Measurements from ENCODE around the gene SHISA8.

The SHISA8 gene

DNA sequence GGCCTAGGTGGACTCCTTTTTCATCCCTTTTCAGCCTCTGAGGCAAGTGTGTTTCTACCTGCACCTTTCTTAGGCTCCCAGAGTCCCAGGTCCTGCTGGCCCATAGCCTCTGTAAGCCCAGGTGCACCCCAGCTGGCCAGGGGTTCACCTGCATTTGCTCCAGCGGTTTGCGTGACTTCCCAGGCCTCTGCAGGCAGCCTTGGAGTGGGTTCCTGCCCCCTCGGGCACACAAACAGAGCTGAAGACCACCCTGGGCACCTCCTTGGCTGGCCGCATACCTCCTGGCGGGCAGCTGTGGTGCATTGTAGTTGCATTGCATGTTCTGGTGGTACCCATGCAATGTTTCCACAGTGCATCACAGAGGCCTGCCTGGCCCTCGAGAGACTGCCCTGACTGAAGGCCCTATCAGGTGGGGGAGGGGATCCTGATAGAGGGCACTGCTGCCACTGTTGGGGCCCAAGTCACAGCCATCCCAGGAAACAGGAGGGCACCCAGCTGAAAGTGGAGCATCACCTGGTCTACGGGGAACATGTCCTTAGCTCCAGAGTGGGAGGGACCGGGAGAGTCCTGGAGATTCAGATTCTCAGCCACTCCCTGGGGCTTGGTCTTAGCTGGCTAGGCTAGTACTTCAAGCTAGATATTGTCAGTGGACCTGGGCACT lies 14.1 kb downstream of the SHISA8 start:
- no peak overlapping the region for H3K9ac ChIP-seq (ENCODE audit: low read depth, low read length)
- H3K4me3 ChIP-seq (ENCODE audit: low read depth, low read length): no peak overlapping the region
- no peaks in the 10 kb centered on the region for H3K27me3 ChIP-seq (ENCODE audit: control insufficient read depth, insufficient read depth, low read length)
- no peaks in the 10 kb centered on the region for H3K9me3 ChIP-seq (ENCODE audit: control insufficient read depth, insufficient read depth, low read length)
- H3K36me3 ChIP-seq (ENCODE audit: control insufficient read depth, insufficient read depth, low read length): peaks cover 80% of the 10 kb centered on the region
- H3K4me1 ChIP-seq (ENCODE audit: control insufficient read depth, insufficient read depth, low read length): no peaks in the 10 kb centered on the region

DNA sequence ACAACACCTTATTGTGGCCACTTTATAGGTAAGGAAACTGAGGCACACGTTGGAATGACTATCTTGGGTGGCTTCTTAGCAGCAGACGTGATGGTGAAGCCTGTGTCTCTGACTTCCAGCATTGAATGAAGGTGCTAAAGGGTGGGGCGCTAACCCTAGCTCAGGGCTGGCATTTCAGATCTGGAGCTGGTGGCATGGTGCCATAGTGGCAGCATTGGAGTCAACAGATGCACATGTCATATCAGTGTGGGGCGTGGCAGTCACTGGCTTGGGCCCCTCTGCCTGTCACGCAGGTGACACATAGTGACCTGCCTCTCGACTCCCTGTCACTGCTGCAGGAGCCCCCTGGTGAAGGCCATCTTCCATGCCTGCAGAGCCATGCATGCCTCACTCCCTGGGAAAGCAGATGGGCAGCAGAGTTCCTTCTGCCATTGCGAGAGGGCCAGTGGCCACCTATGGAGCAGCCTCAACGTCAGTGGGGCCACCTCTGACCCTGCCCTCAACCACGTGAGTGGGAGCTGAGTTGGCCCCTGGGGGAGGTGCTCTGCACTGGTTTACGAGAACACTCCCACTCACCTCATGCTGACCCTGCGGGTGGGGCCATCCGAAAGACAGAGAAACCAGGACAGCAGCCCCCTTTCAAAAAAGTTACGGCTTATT lies 14.8 kb downstream of the SHISA8 start:
- Histone ChIP-seq H3K9ac (ENCODE audit: low read depth, low read length) (no peak overlapping the region), H3K36me3 (ENCODE audit: control insufficient read depth, insufficient read depth, low read length) (peaks cover 78% of the 10 kb centered on the region), H3K9me3 (ENCODE audit: control insufficient read depth, insufficient read depth, low read length) (no peaks in the 10 kb centered on the region), H3K27me3 (ENCODE audit: control insufficient read depth, insufficient read depth, low read length) (no peaks in the 10 kb centered on the region), H3K4me1 (ENCODE audit: control insufficient read depth, insufficient read depth, low read length) (no peaks in the 10 kb centered on the region), H3K4me3 (ENCODE audit: low read depth, low read length) (no peak overlapping the region)

DNA sequence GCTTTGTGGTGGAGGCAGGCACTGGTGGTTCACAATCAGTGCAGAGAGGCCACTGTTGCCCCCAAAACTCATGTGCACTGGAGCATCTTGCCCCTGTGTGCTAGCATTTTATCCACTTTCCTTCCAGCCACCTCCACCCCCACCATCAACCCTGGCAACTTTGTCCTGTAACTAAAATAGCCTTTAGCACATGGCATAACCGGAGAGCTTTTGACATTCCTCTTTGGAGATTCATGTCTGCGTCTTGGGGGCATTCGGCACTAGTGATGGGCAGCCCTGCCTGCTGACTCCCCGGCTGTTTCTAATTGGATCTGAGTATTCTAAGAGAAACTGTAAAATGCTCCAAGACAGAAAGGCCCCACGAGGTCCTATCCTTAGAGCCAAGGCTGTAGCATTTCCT lies 15.8 kb downstream of the SHISA8 start:
- H3K36me3 ChIP-seq (ENCODE audit: control insufficient read depth, insufficient read depth, low read length): peaks cover 68% of the 10 kb centered on the region
- H3K4me1 ChIP-seq (ENCODE audit: control insufficient read depth, insufficient read depth, low read length): no peaks in the 10 kb centered on the region
- H3K4me3 ChIP-seq (ENCODE audit: low read depth, low read length): no peak overlapping the region
- H3K9me3 ChIP-seq (ENCODE audit: control insufficient read depth, insufficient read depth, low read length): no peaks in the 10 kb centered on the region
- H3K27me3 ChIP-seq (ENCODE audit: control insufficient read depth, insufficient read depth, low read length): no peaks in the 10 kb centered on the region
- H3K9ac ChIP-seq (ENCODE audit: low read depth, low read length): no peak overlapping the region

DNA sequence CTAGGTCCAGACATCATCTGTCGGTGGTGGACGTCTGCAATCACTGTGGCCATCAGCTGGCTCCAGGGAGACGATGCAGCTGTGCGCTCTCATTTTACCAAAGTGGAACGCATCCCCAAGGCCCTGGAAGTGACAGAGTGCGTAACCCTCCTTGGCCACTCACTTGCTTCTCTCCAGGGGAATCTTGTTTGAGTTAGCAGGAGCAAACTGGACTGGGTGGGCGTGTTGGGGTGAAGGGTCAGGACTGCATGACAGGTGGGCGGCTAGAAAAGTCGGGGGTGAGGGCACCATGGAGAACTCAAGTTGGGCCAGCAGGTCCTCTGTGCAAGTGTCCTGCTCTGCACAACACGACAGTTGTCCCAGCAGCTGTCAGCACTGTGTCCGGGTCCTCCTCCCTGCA lies 16.2 kb downstream of the SHISA8 start:
- H3K4me1 ChIP-seq (ENCODE audit: control insufficient read depth, insufficient read depth, low read length): no peaks in the 10 kb centered on the region
- no peaks in the 10 kb centered on the region for H3K27me3 ChIP-seq (ENCODE audit: control insufficient read depth, insufficient read depth, low read length)
- no peak overlapping the region for H3K4me3 ChIP-seq (ENCODE audit: low read depth, low read length)
- peaks cover 67% of the 10 kb centered on the region for H3K36me3 ChIP-seq (ENCODE audit: control insufficient read depth, insufficient read depth, low read length)
- H3K9ac ChIP-seq (ENCODE audit: low read depth, low read length): no peak overlapping the region
- no peaks in the 10 kb centered on the region for H3K9me3 ChIP-seq (ENCODE audit: control insufficient read depth, insufficient read depth, low read length)

DNA sequence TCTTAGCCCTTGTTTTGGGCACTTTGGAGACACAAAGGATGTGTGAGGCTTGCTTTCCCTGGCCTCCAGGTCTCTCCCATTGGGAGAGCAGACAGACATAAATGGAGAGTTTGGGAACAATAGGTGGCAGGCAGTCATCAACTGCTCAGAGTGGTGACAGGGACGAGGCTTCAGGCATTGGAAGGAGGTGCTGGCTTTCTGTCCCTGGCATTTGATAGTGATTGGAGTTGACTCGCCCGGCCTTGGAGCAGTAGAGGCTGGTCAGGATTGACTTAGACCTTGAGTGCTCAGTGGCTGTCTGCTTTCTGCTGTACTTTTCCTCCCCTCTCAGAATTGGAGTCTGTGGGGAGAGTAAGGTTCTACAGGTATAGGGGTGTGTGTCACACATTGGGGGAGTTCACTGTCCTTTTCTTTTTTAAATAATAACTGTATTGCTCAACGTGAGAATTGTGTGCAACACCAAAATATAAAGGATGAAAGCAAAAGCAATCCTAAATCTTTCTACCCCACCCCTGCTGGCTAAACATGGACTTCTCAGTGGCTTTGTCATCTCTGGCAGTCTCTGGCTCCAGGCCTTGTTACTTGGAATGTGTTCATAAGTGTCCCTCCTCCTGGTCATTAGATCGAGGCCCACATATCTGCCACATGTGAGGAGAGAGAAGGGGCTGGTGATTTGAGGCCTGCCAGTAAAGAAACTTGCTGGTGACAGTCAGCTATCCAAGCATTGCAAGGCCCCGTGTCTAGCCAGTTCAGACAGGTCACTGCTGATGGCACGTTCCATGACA lies 21.1 kb downstream of the SHISA8 start:
- H3K9me3 ChIP-seq (ENCODE audit: control insufficient read depth, insufficient read depth, low read length): no peaks in the 10 kb centered on the region
- no peaks in the 10 kb centered on the region for H3K4me1 ChIP-seq (ENCODE audit: control insufficient read depth, insufficient read depth, low read length)
- H3K36me3 ChIP-seq (ENCODE audit: control insufficient read depth, insufficient read depth, low read length): peaks cover 34% of the 10 kb centered on the region
- H3K4me3 ChIP-seq (ENCODE audit: low read depth, low read length): no peak overlapping the region
- no peaks in the 10 kb centered on the region for H3K27me3 ChIP-seq (ENCODE audit: control insufficient read depth, insufficient read depth, low read length)
- no peak overlapping the region for H3K9ac ChIP-seq (ENCODE audit: low read depth, low read length)

DNA sequence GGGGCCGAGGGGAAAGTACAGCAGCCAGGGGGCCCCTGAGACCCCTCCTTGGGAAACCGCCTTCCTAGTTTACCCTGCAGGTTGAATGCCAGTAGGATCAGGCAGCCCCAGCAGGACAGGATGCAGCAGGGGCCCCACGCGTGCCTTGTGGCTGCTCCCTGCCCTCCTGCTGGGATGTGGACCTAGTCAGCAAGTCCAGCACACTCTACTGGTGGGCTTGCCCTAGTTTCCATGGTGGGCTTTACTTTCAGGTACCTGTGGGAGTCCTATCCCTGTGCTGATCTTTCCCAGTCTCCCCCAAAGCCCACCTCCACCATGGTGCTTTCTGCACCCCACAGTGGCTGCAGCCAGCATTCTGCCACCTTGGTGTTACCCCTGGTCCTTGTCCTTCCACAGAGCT lies 22.2 kb downstream of the SHISA8 start:
- Histone ChIP-seq H3K9me3 (ENCODE audit: control insufficient read depth, insufficient read depth, low read length) (no peaks in the 10 kb centered on the region), H3K27me3 (ENCODE audit: control insufficient read depth, insufficient read depth, low read length) (no peaks in the 10 kb centered on the region), H3K36me3 (ENCODE audit: control insufficient read depth, insufficient read depth, low read length) (peaks cover 33% of the 10 kb centered on the region), H3K4me1 (ENCODE audit: control insufficient read depth, insufficient read depth, low read length) (no peaks in the 10 kb centered on the region), H3K9ac (ENCODE audit: low read depth, low read length) (no peak overlapping the region), H3K4me3 (ENCODE audit: low read depth, low read length) (no peak overlapping the region)

DNA sequence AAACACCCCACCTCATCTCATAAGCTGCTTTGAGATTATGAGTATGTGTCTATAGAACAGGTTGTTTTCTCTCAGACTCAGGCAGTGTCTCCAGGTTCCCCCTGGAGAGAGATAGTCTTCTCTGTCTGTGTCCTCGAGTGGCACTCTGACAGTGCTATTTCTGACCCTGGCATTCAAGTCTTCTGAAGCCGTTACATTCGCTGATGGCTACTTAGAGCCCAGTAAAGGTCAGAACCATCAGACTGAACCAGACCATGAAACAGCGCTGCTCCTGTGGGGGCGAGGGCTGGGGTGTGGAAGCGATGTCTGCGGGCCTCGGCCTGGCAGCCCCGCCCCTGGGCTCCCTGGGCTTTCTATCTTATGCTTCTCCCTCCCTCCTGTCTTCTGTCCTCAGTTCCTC lies 23.5 kb downstream of the SHISA8 start:
- Histone ChIP-seq H3K4me3 (ENCODE audit: low read depth, low read length) (no peak overlapping the region), H3K27me3 (ENCODE audit: control insufficient read depth, insufficient read depth, low read length) (no peaks in the 10 kb centered on the region), H3K9ac (ENCODE audit: low read depth, low read length) (no peak overlapping the region), H3K9me3 (ENCODE audit: control insufficient read depth, insufficient read depth, low read length) (no peaks in the 10 kb centered on the region), H3K36me3 (ENCODE audit: control insufficient read depth, insufficient read depth, low read length) (peaks cover 24% of the 10 kb centered on the region), H3K4me1 (ENCODE audit: control insufficient read depth, insufficient read depth, low read length) (no peaks in the 10 kb centered on the region)

DNA sequence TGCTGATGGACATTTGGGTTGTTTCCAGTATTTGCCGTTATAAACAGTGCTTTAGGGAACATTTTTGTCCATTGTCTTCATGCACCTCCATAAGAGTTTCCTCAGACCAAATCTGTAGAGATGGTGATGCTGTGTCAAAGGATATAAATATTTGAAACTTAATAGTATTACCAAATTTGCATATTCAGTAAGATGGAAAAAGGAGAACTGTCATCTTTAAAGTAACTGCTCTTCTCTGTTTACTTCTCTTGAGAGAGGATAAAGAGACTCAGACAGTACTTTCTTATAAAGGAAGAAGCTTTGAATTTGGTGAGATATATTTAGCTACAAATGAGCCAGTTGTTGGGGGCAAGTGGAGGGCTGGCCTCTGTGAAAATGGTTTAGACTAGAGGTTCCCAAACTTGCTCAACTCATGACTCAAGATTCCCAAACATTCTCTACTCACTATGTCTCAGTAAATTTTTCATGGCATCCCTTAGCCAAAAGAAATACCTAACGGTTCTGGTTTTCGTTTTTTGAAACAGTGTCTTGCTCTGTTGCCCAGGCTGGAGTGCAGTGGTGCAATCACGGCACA lies 26.2 kb downstream of the SHISA8 start:
- Histone ChIP-seq H3K4me1 (ENCODE audit: control insufficient read depth, insufficient read depth, low read length) (no peaks in the 10 kb centered on the region), H3K9me3 (ENCODE audit: control insufficient read depth, insufficient read depth, low read length) (no peaks in the 10 kb centered on the region), H3K9ac (ENCODE audit: low read depth, low read length) (no peak overlapping the region), H3K27me3 (ENCODE audit: control insufficient read depth, insufficient read depth, low read length) (no peaks in the 10 kb centered on the region), H3K4me3 (ENCODE audit: low read depth, low read length) (no peak overlapping the region), H3K36me3 (ENCODE audit: control insufficient read depth, insufficient read depth, low read length) (peaks cover 45% of the 10 kb centered on the region)

DNA sequence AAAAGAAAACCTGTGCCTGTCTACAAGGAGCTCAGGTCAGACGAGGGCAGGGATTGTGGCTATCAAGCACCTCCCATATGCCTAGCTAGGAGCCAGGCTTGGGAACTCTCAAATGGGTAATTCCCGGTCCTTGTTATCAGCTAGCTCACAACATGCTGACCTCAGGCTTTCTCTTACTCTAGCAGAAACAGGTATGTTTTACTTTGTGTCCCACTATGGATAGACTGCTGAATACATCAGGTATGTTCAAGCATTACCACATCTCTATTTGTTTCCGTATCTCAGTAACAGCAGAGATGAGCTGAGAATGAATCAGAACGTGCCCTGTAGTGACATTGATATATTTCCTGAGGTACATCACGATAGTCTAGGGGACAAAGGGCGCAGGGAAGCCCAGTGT lies 29.4 kb downstream of the SHISA8 start:
- Histone ChIP-seq H3K27me3 (ENCODE audit: control insufficient read depth, insufficient read depth, low read length) (no peaks in the 10 kb centered on the region), H3K36me3 (ENCODE audit: control insufficient read depth, insufficient read depth, low read length) (peaks cover 57% of the 10 kb centered on the region)

DNA sequence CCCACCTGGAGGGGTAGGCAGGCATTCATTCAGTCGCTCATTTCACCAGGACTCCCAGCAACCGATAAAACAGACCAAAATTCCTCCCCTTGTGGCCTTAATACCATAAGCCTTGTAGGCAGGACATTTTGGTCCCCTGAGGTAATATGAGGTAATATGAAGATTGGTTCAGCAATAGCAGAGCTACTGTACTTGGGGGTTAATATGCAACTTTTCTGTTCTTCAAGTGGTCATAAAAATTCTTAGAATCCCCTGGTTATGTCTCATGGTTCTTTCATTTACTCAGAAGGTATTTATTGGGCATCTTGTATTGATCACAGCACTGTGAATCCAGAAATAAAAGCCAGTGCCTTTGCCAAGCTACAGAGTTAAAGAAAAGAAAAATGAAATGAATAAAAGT lies 29.8 kb downstream of the SHISA8 start:
- no peak overlapping the region for H3K9ac ChIP-seq (ENCODE audit: low read depth, low read length)
- no peaks in the 10 kb centered on the region for H3K27me3 ChIP-seq (ENCODE audit: control insufficient read depth, insufficient read depth, low read length)
- H3K4me3 ChIP-seq (ENCODE audit: low read depth, low read length): no peak overlapping the region
- no peaks in the 10 kb centered on the region for H3K9me3 ChIP-seq (ENCODE audit: control insufficient read depth, insufficient read depth, low read length)
- H3K4me1 ChIP-seq (ENCODE audit: control insufficient read depth, insufficient read depth, low read length): no peaks in the 10 kb centered on the region
- peaks cover 58% of the 10 kb centered on the region for H3K36me3 ChIP-seq (ENCODE audit: control insufficient read depth, insufficient read depth, low read length)

More for the DNA sequence above, 29.4 kb downstream of the SHISA8 start:
- Histone ChIP-seq H3K9ac (ENCODE audit: low read depth, low read length) (no peak overlapping the region), H3K9me3 (ENCODE audit: control insufficient read depth, insufficient read depth, low read length) (no peaks in the 10 kb centered on the region), H3K4me3 (ENCODE audit: low read depth, low read length) (no peak overlapping the region), H3K4me1 (ENCODE audit: control insufficient read depth, insufficient read depth, low read length) (no peaks in the 10 kb centered on the region)

DNA sequence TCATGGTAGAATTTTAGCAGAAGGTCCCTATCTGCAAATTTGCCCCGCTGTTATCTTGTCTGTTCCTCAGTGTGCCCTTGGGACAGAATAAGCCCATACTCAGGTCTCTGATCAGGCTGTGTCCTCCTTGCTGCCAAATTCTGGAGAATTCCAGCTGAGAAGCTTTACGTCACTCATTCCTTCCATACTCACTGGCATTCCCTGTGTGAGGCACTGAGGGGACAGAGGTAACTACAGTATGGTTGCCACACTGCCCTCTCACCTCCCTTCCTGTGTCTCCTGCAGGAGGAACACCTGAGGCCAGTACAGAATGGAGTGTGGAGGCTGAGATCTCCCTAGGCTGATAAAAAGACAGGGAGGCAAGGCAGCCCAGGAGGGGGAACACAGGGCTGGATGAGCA lies 31.5 kb downstream of the SHISA8 start:
- Histone ChIP-seq H3K36me3 (ENCODE audit: control insufficient read depth, insufficient read depth, low read length) (peaks cover 66% of the 10 kb centered on the region), H3K9ac (ENCODE audit: low read depth, low read length) (no peak overlapping the region), H3K4me1 (ENCODE audit: control insufficient read depth, insufficient read depth, low read length) (no peaks in the 10 kb centered on the region), H3K4me3 (ENCODE audit: low read depth, low read length) (no peak overlapping the region), H3K27me3 (ENCODE audit: control insufficient read depth, insufficient read depth, low read length) (no peaks in the 10 kb centered on the region), H3K9me3 (ENCODE audit: control insufficient read depth, insufficient read depth, low read length) (no peaks in the 10 kb centered on the region)

Measured in iPS-15b (cell line).